Esophagus muscularis mucosa (tissue), 4 donors: ENCODE results near the gene ANXA2. TPM values are rescaled to one million over a fixed set of nuclear protein-coding genes. Genes with fewer than 3 reads are reported as not detected.
A peak's percentile ranks its signal among the peaks of the same experiment; 100 is the strongest.

Experiments used
- DNase-seq: peaks from one replicate; pipeline ENCODE4 v3.0.0-alpha.2; 2017; ENCODE audit errors: extremely low spot score
- H3K27ac ChIP-seq, 4 donors: fragments of 200-600 bp; sonication (generic); replicated peaks in 1 of 4; 1 replicate in 3 of 4; 2 replicates in 1 of 4; pipeline ENCODE4 v1.5.1; 2016 to 2019; ENCODE audit warnings: mild to moderate bottlenecking in 1 of 4
- H3K27me3 ChIP-seq, 4 donors: fragments of 200-600 bp; sonication (generic); one replicate each; pipeline versions ENCODE4 v1.5.1 to v1.6.0; 2016 to 2019
- H3K36me3 ChIP-seq, 4 donors: fragments of 200-600 bp; sonication (generic); one replicate each; pipeline ENCODE4 v1.5.1; 2016 to 2019
- H3K4me1 ChIP-seq, 4 donors: fragments of 200-600 bp; sonication (generic); one replicate each; pipeline ENCODE4 v1.5.1; 2016 to 2019
- H3K4me3 ChIP-seq, 4 donors: fragments of 200-600 bp; sonication (generic); 1 replicate in 2 of 4; 2 replicates in 2 of 4; pipeline ENCODE4 v1.5.1; 2016 to 2019; ENCODE audit warnings: mild to moderate bottlenecking in 4 of 4, moderate library complexity in 1 of 4
- H3K9me3 ChIP-seq, 4 donors: fragments of 200-600 bp; sonication (generic); 1 replicate in 3 of 4; 2 replicates in 1 of 4; pipeline ENCODE4 v1.5.1; 2016 to 2019
- EP300 ChIP-seq: sonication (generic); formaldehyde crosslinking; IDR thresholded peaks from one replicate; pipeline ENCODE4 v1.6.1; 2017; ENCODE audit warnings: antibody characterized with exemption
- POLR2A ChIP-seq: fragments of 450-650 bp; IDR thresholded peaks from one replicate; pipeline ENCODE4 v1.6.1; 2017; ENCODE audit warnings: antibody characterized with exemption, moderate library complexity, mild to moderate bottlenecking, low read depth
- POLR2AphosphoS5 ChIP-seq, 2 donors: sonication (generic); formaldehyde crosslinking; IDR thresholded peaks; one replicate each; pipeline ENCODE4 v1.6.1; 2017; ENCODE audit warnings: antibody characterized with exemption in 2 of 2
- WGBS: methylation state at CpG from one replicate; pipeline ENCODE4 v1.1.5; 2018; 5-methylcytosine and 5-hydroxymethylcytosine counted together
- intact Hi-C: fragments of 100-400 bp; cut with DNase I; formaldehyde crosslinking; loops from one replicate; pipeline ENCODE4 v1.15.1; 2023
- total RNA-seq, 4 donors: library from RNA; depleted of rRNA; stranded (reverse); fragments of >200 nt; gene quantifications; one replicate each; pipeline versions ENCODE4 v1.1.0 to v1.2.1, GENCODE V29; 2016
- TF ChIP-seq, protein P1 (sequence below), 3 experiments: fragments of 200-600 bp in 2 of 3; fragments of 450-650 bp in 1 of 3; sonication (generic) in 2 of 3; IDR thresholded peaks; one replicate each; pipeline ENCODE4 v1.5.1; 2017 to 2019; ENCODE audit warnings: antibody characterized with exemption in 3 of 3, mild to moderate bottlenecking in 2 of 3, moderate library complexity in 1 of 3

ANXA2 gene
- total RNA-seq, 4 donors from 2014 or later = 333 to 606 (median 406) TPM

DNA sequence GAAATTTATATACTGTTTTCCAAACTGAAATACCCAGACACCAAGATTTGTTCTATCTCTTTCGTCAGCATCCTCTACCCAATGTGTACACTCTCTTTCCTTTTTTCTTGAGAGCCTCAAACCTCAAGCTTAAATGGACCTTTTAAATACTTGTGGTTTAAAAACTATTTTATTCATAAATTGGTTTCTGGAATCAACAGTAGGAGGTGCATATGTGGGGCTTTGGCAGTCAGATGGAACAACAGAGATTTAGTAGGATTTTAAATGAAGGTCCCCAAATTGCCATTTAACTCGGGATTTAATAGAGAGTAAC is 33.2 kb downstream of the ANXA2 start:
- DNase-seq = no peak
- Histone ChIP-seq H3K27ac (no peak overlapping the region), H3K4me3 (no peak overlapping the region), H3K27me3 (no peaks in the 10 kb centered on the region), H3K36me3 (peaks cover 17 to 48% (median 29%) of the 10 kb centered on the region in 4 donors), H3K4me1 (peaks cover 31 to 49% (median 40%) of the 10 kb centered on the region in 4 donors), H3K9me3 (no peaks in the 10 kb centered on the region)
- intact Hi-C loops = loop anchor here (5.0 kb wide), 1 partner anchor 33 kb away; the partner anchor contains the start of gene ANXA2
- no peak for TF ChIP-seq POLR2AphosphoS5 (IDR thresholded peaks at IDR 0.05)
- no peak for TF ChIP-seq EP300
- no peak for TF ChIP-seq POLR2A
- TF ChIP-seq, protein P1, sequence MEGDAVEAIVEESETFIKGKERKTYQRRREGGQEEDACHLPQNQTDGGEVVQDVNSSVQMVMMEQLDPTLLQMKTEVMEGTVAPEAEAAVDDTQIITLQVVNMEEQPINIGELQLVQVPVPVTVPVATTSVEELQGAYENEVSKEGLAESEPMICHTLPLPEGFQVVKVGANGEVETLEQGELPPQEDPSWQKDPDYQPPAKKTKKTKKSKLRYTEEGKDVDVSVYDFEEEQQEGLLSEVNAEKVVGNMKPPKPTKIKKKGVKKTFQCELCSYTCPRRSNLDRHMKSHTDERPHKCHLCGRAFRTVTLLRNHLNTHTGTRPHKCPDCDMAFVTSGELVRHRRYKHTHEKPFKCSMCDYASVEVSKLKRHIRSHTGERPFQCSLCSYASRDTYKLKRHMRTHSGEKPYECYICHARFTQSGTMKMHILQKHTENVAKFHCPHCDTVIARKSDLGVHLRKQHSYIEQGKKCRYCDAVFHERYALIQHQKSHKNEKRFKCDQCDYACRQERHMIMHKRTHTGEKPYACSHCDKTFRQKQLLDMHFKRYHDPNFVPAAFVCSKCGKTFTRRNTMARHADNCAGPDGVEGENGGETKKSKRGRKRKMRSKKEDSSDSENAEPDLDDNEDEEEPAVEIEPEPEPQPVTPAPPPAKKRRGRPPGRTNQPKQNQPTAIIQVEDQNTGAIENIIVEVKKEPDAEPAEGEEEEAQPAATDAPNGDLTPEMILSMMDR (IDR thresholded peaks at IDR 0.05) = no peak
- WGBS = 93% methylated on average over 2 of the region's 2 CpGs

DNA sequence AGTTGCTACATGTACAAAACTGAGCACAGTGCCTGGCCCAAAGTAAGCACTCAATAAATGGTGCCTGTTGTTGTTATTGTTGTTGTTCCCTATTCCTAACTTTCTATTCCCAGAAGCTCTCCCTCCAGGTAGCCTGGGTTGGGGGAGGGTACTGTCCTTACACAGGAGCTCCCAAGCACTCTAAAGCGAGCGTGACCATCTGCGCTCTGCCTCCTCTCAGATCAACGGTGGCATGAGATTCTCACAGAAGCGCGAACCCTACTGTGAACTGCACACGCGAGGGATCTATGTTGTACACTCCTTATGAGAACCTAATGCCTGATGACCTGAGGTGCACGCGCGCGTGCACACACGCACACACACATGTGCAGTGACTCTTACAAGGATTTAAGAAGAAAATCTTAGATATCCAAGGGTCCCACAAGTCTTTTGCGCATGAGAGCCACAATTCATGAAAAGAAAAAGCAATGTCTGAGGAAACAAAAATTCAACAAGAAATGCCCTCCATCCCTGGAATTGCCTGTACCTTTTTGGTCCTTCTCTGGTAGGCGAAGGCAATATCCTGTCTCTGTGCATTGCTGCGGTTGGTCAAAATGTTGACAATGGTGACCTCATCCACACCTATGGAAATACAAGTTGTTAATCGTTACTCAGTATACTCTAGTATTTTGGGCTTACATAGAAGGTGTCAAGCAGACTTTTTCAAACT is 33.7 kb downstream of the ANXA2 start:
- Histone ChIP-seq H3K4me3 (no peak overlapping the region), H3K27ac (peak overlapping the region in 2 of 4 donors; percentile 7 to 29), H3K9me3 (no peaks in the 10 kb centered on the region), H3K4me1 (peaks cover 33 to 49% (median 42%) of the 10 kb centered on the region in 4 donors), H3K27me3 (no peaks in the 10 kb centered on the region), H3K36me3 (peaks cover 17 to 49% (median 29%) of the 10 kb centered on the region in 4 donors)
- intact Hi-C loops = loop anchor here (5.0 kb wide), 1 partner anchor 33 kb away; the partner anchor contains the start of gene ANXA2
- TF ChIP-seq POLR2AphosphoS5 (IDR thresholded peaks at IDR 0.05) (no peak), EP300 (no peak), POLR2A (no peak)
- TF ChIP-seq, protein P1 (IDR thresholded peaks at IDR 0.05) = no peak
- no peak for DNase-seq
- 91% methylated on average over 17 of the region's 17 CpGs for WGBS

DNA sequence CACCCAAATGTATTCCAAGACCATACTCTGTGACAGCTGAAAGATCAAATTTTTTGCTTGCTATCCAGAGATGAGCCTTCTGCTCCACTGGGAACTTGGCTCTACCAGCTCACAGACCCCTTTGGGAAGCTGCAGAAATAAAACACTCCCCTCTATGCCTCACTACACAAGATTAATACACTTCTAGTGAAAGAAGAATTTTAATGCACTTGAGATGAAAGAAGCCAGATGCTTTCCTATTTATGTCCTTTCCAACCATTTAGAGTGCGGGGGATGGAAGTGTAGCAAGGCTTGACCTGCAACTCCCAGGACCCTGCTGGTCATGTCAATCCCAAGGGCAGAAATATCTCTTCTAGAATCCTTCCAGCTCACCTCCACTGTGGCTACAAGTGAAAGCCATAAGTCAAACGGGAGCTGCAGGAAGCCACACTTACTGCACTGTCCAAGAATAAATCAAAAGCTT is 34.7 kb downstream of the ANXA2 start:
- intact Hi-C loops = loop anchor here (5.0 kb wide), 1 partner anchor 34 kb away; the partner anchor contains the start of gene ANXA2
- Histone ChIP-seq H3K36me3 (peaks cover 17 to 59% (median 29%) of the 10 kb centered on the region in 4 donors), H3K4me1 (peaks cover 35 to 52% (median 42%) of the 10 kb centered on the region in 4 donors), H3K4me3 (no peak overlapping the region), H3K9me3 (no peaks in the 10 kb centered on the region), H3K27me3 (no peaks in the 10 kb centered on the region), H3K27ac (peak overlapping the region in 3 of 4 donors; percentile 29 to 77 (median 45))
- TF ChIP-seq POLR2AphosphoS5 (IDR thresholded peaks at IDR 0.05) (no peak), EP300 (no peak), POLR2A (no peak)
- TF ChIP-seq, protein P1 (IDR thresholded peaks at IDR 0.05) = no peak
- DNase-seq = no peak
- WGBS = 41% methylated on average over 2 of the region's 2 CpGs

DNA sequence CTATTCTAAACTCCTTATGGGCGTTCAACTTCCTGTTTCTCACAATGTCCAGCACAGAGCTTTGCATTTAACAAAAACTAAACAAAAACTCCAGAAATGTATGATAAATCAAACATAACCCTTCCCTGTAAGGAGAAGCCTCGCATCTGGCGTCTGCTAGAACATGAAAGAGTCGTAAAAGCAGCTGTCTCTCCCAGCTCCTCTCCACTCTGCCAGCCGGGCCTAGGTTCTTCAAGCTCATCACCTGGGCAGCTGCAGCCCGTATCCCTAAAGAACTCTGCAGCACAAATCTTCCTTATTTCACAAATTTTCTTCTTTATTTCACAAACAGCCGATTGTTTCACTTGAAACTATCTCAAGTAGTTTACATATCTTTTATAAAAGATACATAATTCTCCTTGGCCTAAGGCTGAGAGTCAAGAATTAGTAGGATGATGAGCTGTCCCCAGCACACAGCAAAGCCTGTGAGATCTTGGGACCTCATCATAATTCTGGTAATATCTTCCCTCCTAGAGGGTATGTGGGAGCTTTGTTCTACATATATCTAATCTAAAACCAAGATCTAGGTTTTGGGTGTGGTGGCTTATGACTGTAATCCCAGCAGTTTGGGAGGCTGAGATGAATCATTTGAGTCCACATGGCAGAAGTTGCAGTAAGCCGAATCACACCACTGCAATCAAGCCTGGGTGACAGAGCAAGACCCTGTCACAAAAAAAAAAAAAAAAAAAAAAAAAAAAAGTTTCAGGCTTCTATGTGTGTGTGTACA is 35.3 kb downstream of the ANXA2 start:
- DNase-seq = no peak
- WGBS = 61% methylated on average over 8 of the region's 8 CpGs
- Histone ChIP-seq H3K27ac (peak overlapping the region; percentile 29 to 77 (median 45)), H3K36me3 (peaks cover 17 to 62% (median 31%) of the 10 kb centered on the region in 4 donors), H3K27me3 (no peaks in the 10 kb centered on the region), H3K9me3 (no peaks in the 10 kb centered on the region), H3K4me3 (no peak overlapping the region), H3K4me1 (peaks cover 35 to 52% (median 42%) of the 10 kb centered on the region in 4 donors)
- TF ChIP-seq, protein P1 (IDR thresholded peaks at IDR 0.05) = no peak
- TF ChIP-seq EP300 = no peak
- TF ChIP-seq POLR2A = no peak
- TF ChIP-seq POLR2AphosphoS5 (IDR thresholded peaks at IDR 0.05) = no peak
- intact Hi-C loops = loop anchor here (5.0 kb wide), 1 partner anchor 35 kb away; the partner anchor contains the start of gene ANXA2
